Large intestine (tissue), 3 donors: ENCODE results near the gene NCKAP5. TPM values are rescaled to one million over a fixed set of nuclear protein-coding genes. Genes with fewer than 3 reads are reported as not detected.
A peak's percentile ranks its signal among the peaks of the same experiment; 100 is the strongest.
"Not testable (repeated sequence)": the region's sequence is repeated elsewhere in the genome, so short reads cannot be mapped to it uniquely, and the experiment has no call there.

ENCODE experiments used
- DNase-seq, 2 donors: peaks; one replicate each; pipeline versions ENCODE4 v3.0.0 to v3.0.0-alpha.2; 2013
- H3K27ac ChIP-seq: one replicate; pipeline ENCODE4 v1.5.1; 2013; ENCODE audit warnings: low read length
- H3K27me3 ChIP-seq: 2 replicates; pipeline ENCODE4 v1.6.1; 2013; ENCODE audit warnings: low read length; ENCODE audit not compliant: control insufficient read depth, insufficient read depth
- H3K36me3 ChIP-seq: 2 replicates; pipeline ENCODE4 v1.6.1; 2013; ENCODE audit warnings: low read length; ENCODE audit not compliant: control insufficient read depth, insufficient read depth
- H3K4me1 ChIP-seq: one replicate; pipeline ENCODE4 v1.6.1; 2013; ENCODE audit warnings: low read length; ENCODE audit not compliant: control insufficient read depth, insufficient read depth
- H3K4me3 ChIP-seq: one replicate; pipeline ENCODE4 v1.5.1; 2013; ENCODE audit warnings: low read length
- H3K9me3 ChIP-seq: one replicate; pipeline ENCODE4 v1.6.1; 2013; ENCODE audit warnings: mild to moderate bottlenecking, low read depth, low read length, moderate library complexity; ENCODE audit not compliant: control insufficient read depth
- WGBS: methylation state at CpG from one replicate; pipeline ENCODE4 v1.1.5; 2013; ENCODE audit warnings: low lambda C conversion rate; ENCODE audit not compliant: insufficient coverage; 5-methylcytosine and 5-hydroxymethylcytosine counted together
- polyA plus RNA-seq: library from polyadenylated mRNA; unstranded; fragments of 120-200 nt; gene quantifications from one replicate; pipeline ENCODE4 v1.2.1, GENCODE V29; 2013

NCKAP5 gene
- polyA plus RNA-seq, 1 donor: 4.3 TPM

DNA sequence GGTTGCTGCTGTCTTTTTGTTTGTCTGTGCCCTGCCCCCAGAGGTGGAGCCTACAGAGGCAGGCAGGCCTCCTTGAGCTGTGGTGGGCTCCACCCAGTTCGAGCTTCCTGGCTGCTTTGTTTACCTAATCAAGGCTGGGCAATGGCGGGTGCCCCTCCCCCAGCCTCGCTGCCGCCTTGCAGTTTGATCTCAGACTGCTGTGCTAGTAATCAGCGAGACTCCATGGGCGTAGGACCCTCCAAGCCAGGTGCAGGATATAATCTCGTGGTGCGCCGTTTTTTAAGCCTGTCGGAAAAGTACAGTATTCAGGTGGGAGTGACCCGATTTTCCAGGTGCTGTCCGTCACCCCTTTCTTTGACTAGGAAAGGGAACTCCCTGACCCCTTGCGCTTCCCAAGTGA is 97.8 kb downstream of the NCKAP5 start:
- H3K36me3 ChIP-seq, H3K27ac ChIP-seq, DNase-seq, H3K4me1 ChIP-seq, H3K4me3 ChIP-seq, H3K9me3 ChIP-seq, H3K27me3 ChIP-seq: not testable (repeated sequence)
- WGBS: no CpG with 5 or more reads among the region's 13 CpGs

DNA sequence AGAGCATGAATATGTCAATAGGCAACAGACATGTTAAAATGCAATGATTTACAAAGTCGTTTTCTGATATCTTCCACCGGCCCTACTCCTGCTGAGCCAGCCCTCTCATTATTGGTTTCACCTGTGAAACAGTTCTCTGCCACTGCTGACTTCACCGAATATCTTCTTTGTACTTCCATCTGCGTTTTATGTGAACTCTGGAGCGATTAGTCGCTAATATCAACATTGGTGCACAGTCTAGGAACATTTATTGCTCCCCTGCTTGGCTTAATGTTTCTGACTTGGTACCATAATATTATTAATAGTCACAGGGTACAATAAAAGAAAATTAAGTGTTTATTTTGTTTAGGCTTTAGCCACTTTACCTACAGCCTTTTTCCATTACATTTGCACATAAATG is 105.5 kb downstream of the NCKAP5 start:
- Histone ChIP-seq H3K9me3 (no peaks in the 10 kb centered on the region), H3K4me3 (no peak overlapping the region), H3K27me3 (no peaks in the 10 kb centered on the region), H3K36me3 (no peaks in the 10 kb centered on the region), H3K4me1 (no peaks in the 10 kb centered on the region), H3K27ac (no peak overlapping the region)
- WGBS: 51% methylated on average over 4 of the region's 6 CpGs
- peak in 1 of 2 donors; percentile 8 for DNase-seq

DNA sequence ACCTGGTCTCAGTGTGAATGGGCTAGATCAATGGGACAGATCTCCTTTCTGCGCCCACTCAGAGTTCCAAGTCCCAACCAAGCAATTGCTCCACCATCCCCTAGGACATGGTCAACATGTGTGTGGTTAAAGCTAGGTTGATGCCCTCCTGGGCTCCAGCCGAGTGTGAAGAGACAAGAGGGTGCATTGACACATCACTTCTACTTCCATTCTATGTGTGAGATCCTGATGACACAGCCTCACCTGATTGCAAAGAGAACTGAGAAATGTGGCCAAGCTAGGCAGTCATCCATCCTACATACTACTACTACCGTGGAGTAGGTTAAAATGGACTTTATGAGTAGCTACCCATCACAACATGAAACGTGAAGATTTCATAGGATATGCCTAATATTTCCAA is 106.8 kb downstream of the NCKAP5 start:
- H3K4me3 ChIP-seq: no peak overlapping the region
- DNase-seq: no peak
- H3K9me3 ChIP-seq: no peaks in the 10 kb centered on the region
- H3K27ac ChIP-seq: no peak overlapping the region
- H3K27me3 ChIP-seq: no peaks in the 10 kb centered on the region
- no CpG with 5 or more reads among the region's 4 CpGs for WGBS
- H3K4me1 ChIP-seq: no peaks in the 10 kb centered on the region
- no peaks in the 10 kb centered on the region for H3K36me3 ChIP-seq

DNA sequence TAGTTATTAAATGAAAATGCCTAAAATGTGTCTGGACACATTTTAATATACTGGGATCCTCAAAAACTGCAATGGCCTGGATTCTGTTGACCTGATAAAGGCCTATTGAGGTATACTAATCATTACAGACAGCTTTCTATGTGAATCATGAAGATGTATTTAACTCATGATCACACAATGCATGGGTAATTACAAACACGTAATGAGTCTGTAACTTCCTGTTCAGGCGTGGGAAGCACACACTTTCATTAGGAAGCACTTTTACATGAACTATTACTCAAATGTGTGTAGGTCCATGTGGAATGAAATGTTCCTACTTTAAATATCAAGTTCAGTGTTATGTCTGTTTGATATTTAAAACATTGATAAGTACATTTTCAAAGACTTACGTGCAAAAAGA is 108.7 kb downstream of the NCKAP5 start:
- WGBS: 80% methylated on average over 1 of the region's 3 CpGs
- no peak overlapping the region for H3K4me3 ChIP-seq

DNA sequence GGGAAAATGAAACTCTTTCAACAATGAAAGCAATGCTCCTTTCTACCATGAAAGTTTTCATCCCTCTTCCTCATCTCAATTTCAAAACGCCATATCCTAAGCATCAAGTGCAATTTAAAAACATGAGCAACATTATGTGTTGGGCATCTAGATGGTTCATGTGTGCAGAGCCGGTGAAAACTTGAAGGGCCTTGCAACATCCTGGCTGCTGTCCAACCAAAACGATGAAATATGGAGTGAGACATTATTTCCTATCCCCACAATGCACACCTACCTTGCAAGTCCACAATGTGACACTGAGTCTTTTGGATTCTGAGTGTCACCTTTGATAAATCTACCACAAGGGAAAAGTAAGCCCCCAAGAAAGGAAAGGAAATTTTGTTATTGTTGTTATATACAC is 110.0 kb downstream of the NCKAP5 start:
- Histone ChIP-seq H3K4me3 (no peak overlapping the region), H3K9me3 (no peaks in the 10 kb centered on the region), H3K27me3 (no peaks in the 10 kb centered on the region), H3K4me1 (no peaks in the 10 kb centered on the region), H3K27ac (no peak overlapping the region), H3K36me3 (no peaks in the 10 kb centered on the region)
- no CpG with 5 or more reads among the region's 3 CpGs for WGBS
- DNase-seq: no peak

More for the DNA sequence above, 108.7 kb downstream of the NCKAP5 start:
- no peaks in the 10 kb centered on the region for H3K27me3 ChIP-seq
- DNase-seq: no peak
- H3K4me1 ChIP-seq: no peaks in the 10 kb centered on the region
- no peaks in the 10 kb centered on the region for H3K36me3 ChIP-seq
- no peaks in the 10 kb centered on the region for H3K9me3 ChIP-seq
- H3K27ac ChIP-seq: no peak overlapping the region

DNA sequence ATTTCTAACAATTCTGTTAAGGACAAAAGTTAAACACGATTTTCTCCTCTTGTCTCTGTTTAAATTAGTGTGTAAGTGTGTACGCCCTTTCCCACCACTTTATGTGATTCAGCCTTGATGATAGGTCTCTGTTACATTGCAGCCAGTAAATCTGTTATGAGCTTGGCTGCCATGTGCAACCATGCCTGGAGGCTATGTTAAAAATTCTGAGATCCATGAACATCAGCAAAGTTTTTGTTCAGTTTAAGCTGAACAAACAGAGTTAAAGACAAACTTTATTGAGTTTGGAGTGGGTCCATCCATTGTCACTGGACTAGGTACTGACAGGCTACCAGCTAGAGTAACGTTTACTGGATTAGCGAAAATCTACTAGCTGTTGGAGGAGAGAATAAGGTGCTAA is 110.4 kb downstream of the NCKAP5 start:
- no peak overlapping the region for H3K4me3 ChIP-seq
- H3K4me1 ChIP-seq: no peaks in the 10 kb centered on the region
- DNase-seq: no peak
- no peak overlapping the region for H3K27ac ChIP-seq
- no peaks in the 10 kb centered on the region for H3K9me3 ChIP-seq
- 100% methylated on average over 2 of the region's 4 CpGs for WGBS
- H3K36me3 ChIP-seq: no peaks in the 10 kb centered on the region
- H3K27me3 ChIP-seq: no peaks in the 10 kb centered on the region

DNA sequence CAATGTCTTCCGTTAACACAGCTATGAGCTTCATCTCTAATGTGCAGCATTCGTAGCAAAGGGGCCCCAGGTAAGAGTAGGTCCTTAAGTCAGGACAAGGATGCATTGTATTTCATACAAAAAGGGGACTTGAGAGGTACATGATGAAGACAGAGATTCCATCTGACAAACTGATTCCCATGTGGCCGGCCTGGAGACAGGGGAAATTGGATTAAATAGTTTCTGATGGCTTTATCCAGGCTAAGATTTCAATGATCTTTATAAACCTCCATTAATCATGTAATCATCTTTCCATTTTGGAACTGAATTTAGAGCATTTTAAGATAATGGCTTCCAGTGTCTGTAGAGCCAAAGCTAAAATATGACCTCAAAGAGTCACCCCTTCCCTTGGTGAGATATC is 111.3 kb downstream of the NCKAP5 start:
- H3K27ac ChIP-seq: no peak overlapping the region
- no peaks in the 10 kb centered on the region for H3K36me3 ChIP-seq
- no peaks in the 10 kb centered on the region for H3K27me3 ChIP-seq
- no CpG with 5 or more reads among the region's 3 CpGs for WGBS
- no peaks in the 10 kb centered on the region for H3K4me1 ChIP-seq
- H3K4me3 ChIP-seq: no peak overlapping the region
- no peaks in the 10 kb centered on the region for H3K9me3 ChIP-seq
- no peak for DNase-seq

DNA sequence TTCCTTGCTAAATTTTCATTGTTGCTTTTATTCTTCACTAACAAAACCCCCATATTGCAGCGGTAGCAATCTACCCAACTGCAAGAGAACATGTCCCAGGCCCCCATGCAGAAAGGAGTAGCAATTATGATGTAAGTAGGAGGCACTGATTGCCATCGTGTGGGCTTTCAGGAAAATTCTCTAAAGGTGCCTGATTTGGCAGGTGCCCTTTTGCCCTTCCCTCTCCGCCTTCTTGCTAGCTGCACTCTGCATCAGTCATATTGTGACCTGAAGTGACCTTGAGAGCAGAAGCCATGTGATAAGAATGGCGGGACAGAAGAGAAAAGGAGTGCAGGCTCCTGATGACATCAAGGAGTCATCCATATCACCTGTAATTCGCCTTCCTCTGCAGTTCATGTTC is 112.1 kb downstream of the NCKAP5 start:
- 100% methylated on average over 1 of the region's 5 CpGs for WGBS
- no peaks in the 10 kb centered on the region for H3K27me3 ChIP-seq
- no peaks in the 10 kb centered on the region for H3K36me3 ChIP-seq

DNA sequence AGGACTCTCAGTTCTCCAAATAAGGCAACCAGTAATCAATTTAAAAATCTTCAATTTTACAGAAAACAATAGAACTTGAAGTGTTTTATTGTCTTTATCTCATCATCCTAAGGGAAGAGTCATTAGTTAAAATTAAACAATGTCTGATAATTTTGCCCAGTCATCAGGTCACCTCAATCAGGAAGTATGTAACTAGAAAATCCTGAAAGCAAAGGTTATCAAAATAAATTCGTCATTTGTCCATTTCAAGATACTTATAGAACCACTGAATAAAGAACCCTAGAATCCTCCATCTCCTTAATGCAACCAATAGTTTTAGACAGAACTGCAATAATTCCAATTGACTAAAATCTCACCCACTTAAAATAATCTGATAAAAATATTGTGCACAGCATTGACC is 115.2 kb downstream of the NCKAP5 start:
- no peaks in the 10 kb centered on the region for H3K4me1 ChIP-seq
- no peak overlapping the region for H3K4me3 ChIP-seq
- H3K36me3 ChIP-seq: no peaks in the 10 kb centered on the region
- H3K9me3 ChIP-seq: no peaks in the 10 kb centered on the region
- no CpG with 5 or more reads among the region's 1 CpG for WGBS
- H3K27ac ChIP-seq: no peak overlapping the region
- DNase-seq: no peak
- H3K27me3 ChIP-seq: no peaks in the 10 kb centered on the region

More for the DNA sequence above, 112.1 kb downstream of the NCKAP5 start:
- Histone ChIP-seq H3K4me1 (no peaks in the 10 kb centered on the region), H3K27ac (no peak overlapping the region), H3K4me3 (no peak overlapping the region), H3K9me3 (no peaks in the 10 kb centered on the region)
- peak in 1 of 2 donors; percentile 8 for DNase-seq

DNA sequence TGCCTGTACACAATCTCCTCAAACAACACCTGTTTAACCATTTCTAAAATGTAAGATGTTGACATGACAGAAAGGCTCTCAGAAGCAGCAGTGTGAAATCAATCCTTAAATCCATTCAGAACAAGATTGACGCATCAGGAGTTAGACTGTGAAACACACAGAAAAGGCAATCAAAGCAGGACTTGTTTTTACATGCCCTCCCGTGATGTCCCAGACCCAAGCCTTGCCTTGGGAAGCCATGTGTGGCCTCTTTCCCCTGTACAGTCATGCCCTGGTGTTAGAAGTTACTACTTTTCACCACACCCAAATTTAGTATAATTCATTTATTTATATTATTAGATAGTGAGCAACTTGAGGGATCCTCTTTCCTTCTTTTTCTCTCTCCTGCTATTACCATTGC is 115.7 kb downstream of the NCKAP5 start:
- Histone ChIP-seq H3K36me3 (no peaks in the 10 kb centered on the region), H3K4me1 (no peaks in the 10 kb centered on the region), H3K4me3 (no peak overlapping the region), H3K9me3 (no peaks in the 10 kb centered on the region), H3K27me3 (no peaks in the 10 kb centered on the region), H3K27ac (no peak overlapping the region)
- 92% methylated on average over 2 of the region's 2 CpGs for WGBS
- DNase-seq: no peak

DNA sequence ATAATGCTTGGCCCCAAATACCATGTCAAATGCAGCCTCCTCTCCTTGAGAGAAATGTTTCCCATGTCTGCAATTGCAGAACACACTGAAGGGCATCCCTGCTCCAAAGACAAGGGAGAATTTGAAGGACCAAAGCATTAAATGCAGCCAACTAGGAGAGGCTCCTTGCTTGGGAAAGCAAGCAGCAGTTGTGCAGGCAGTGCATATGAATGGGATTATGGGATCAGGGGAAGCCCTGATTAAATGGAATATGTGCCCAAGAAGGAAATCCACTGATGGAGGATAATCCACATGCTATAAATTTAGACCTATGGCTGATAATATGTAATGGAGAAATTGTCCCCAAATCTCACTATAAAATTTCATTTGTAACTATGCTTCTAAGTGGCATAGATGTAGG is 116.1 kb downstream of the NCKAP5 start:
- H3K27me3 ChIP-seq: no peaks in the 10 kb centered on the region
- peaks cover 3% of the 10 kb centered on the region for H3K9me3 ChIP-seq
- no peak overlapping the region for H3K4me3 ChIP-seq
- DNase-seq: no peak
- H3K27ac ChIP-seq: no peak overlapping the region
- no peaks in the 10 kb centered on the region for H3K36me3 ChIP-seq
- H3K4me1 ChIP-seq: no peaks in the 10 kb centered on the region
